Mesodermal cell (in vitro differentiated cells): ENCODE results near the gene SLITRK4.
A peak's percentile ranks its signal among the peaks of the same experiment; 100 is the strongest.

Experiments
- H3K27ac ChIP-seq: 2 replicates; pipeline ENCODE4 v1.7.0; 2013; ENCODE audit warnings: mild to moderate bottlenecking, low read depth, low read length, moderate library complexity; ENCODE audit not compliant: severe bottlenecking
- H3K36me3 ChIP-seq: 2 replicates; pipeline ENCODE4 v1.7.1; 2013; ENCODE audit warnings: mild to moderate bottlenecking, low read length, moderate library complexity; ENCODE audit not compliant: control insufficient read depth, insufficient read depth
- H3K4me1 ChIP-seq: one replicate; pipeline ENCODE4 v1.7.1; 2013; ENCODE audit warnings: mild to moderate bottlenecking, low read length; ENCODE audit not compliant: insufficient read depth, control insufficient read depth, poor library complexity, severe bottlenecking
- H3K4me3 ChIP-seq: 2 replicates; pipeline ENCODE4 v1.7.0; 2013; ENCODE audit warnings: low read length, control low read depth, mild to moderate bottlenecking; ENCODE audit not compliant: insufficient read depth, poor library complexity, severe bottlenecking; ENCODE audit errors: extremely low read depth
- H3K9me3 ChIP-seq: 2 replicates; pipeline ENCODE4 v1.7.1; 2013; ENCODE audit warnings: mild to moderate bottlenecking, low read length, moderate library complexity; ENCODE audit not compliant: control insufficient read depth
- WGBS, 2 experiments: methylation state at CpG; one replicate each; pipeline ENCODE4 v1.1.5; 2013; ENCODE audit warnings: missing lambda C conversion rate in 2 of 2; ENCODE audit not compliant: insufficient coverage in 2 of 2; 5-methylcytosine and 5-hydroxymethylcytosine counted together

Gene SLITRK4

DNA sequence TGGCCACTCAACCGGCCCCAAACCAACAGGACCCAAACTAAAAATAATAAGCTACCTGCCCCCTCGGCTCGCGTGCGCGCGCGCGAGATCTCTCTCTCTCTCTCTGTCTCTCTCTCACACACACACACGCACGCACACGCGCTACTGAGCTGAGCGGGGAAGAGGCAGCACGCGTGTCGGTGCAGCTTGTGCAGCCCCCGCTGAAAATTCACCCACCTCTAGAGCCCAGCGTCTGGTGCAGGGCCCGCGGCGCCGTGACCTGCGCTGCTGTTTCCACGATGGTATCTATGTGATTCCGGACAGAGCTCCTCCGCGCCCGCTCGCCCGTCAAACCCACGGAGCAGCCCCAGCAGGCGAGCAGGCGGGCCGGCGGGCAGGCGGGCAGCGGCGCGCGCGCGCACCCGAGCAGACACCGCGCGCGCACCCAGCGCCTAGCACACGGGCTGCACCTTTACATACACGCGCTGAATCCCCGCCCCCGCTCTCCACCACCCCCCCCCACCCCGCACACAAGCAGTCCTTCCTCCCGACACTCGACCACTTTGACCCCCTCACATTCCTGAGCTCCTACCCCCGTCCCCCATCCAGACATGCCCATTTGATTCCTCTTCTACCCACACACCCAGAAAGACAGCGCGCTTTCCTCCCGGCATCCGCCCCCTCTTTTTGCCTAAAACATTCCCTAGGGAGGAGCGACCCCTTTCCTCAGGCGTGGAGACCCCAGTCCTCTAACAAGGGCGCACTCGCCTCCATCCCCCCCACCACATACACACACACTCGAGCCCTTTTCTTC is 1.0 kb downstream of the SLITRK4 start:
- Histone ChIP-seq H3K9me3 (no peaks in the 10 kb centered on the region), H3K4me1 (peaks cover 2% of the 10 kb centered on the region), H3K4me3 (peak overlapping the region; percentile 39), H3K27ac (peak overlapping the region; percentile 16), H3K36me3 (no peaks in the 10 kb centered on the region)
- 12% methylated on average over 21 of the region's 67 CpGs; no CpG with 5 or more reads in 1 of the 2 experiments for WGBS, 2 experiments

- H3K9me3 ChIP-seq: no peaks in the 10 kb centered on the region
- peaks cover 2% of the 10 kb centered on the region for H3K4me1 ChIP-seq
- no CpG with 5 or more reads among the region's 26 CpGs for WGBS, 2 experiments
- peak overlapping the region; percentile 39 for H3K4me3 ChIP-seq
- H3K27ac ChIP-seq: no peak overlapping the region
- no peaks in the 10 kb centered on the region for H3K36me3 ChIP-seq
These were observed 1.6 kb downstream of the SLITRK4 start for GRCh38 chrX:143634309-143634662.

GRCh38 chrX:143633461-143634308 is 2.2 kb downstream of the SLITRK4 start:
- peak overlapping the region; percentile 39 for H3K4me3 ChIP-seq
- no peaks in the 10 kb centered on the region for H3K9me3 ChIP-seq
- H3K27ac ChIP-seq: no peak overlapping the region
- WGBS, 2 experiments: 4 to 7% methylated on average over 6 to 8 of the region's 64 CpGs
- peaks cover 2% of the 10 kb centered on the region for H3K4me1 ChIP-seq
- no peaks in the 10 kb centered on the region for H3K36me3 ChIP-seq

- Histone ChIP-seq H3K9me3 (no peaks in the 10 kb centered on the region), H3K36me3 (no peaks in the 10 kb centered on the region), H3K27ac (no peak overlapping the region), H3K4me3 (peak overlapping the region; percentile 39), H3K4me1 (peaks cover 2% of the 10 kb centered on the region)
- WGBS, 2 experiments: 60% methylated on average over 1 of the region's 7 CpGs; no CpG with 5 or more reads in 1 of the 2 experiments
These were observed 3.1 kb downstream of the SLITRK4 start for GRCh38 chrX:143632625-143633410.

DNA sequence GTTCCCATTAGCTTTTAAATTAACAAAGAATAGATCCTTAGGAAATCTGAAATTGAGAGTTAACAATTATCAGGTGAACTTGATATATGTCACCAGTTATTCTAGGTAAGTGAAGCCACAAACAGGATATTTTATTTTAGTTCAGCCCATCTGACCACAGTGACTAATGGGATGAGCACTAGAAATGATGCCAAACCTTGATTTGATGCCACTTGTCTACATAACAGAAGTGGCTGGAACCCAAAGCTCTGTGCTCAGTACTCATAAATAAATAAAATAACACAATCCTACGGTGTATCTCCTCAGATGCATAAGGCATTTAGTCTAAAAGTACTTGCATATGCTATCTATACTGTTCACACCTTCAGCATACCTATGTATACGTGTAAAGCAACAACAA is 12.2 kb downstream of the SLITRK4 start:
- Histone ChIP-seq H3K4me1 (no peaks in the 10 kb centered on the region), H3K4me3 (no peak overlapping the region), H3K27ac (no peak overlapping the region), H3K36me3 (no peaks in the 10 kb centered on the region), H3K9me3 (no peaks in the 10 kb centered on the region)
- 83% methylated on average over 1 of the region's 2 CpGs; no CpG with 5 or more reads in 1 of the 2 experiments for WGBS, 2 experiments

- no peak overlapping the region for H3K27ac ChIP-seq
- no peaks in the 10 kb centered on the region for H3K4me1 ChIP-seq
- H3K36me3 ChIP-seq: no peaks in the 10 kb centered on the region
- no peaks in the 10 kb centered on the region for H3K9me3 ChIP-seq
- no peak overlapping the region for H3K4me3 ChIP-seq
- no CpG with 5 or more reads among the region's 2 CpGs for WGBS, 2 experiments
These were observed 14.6 kb downstream of the SLITRK4 start for GRCh38 chrX:143621276-143621675.

DNA sequence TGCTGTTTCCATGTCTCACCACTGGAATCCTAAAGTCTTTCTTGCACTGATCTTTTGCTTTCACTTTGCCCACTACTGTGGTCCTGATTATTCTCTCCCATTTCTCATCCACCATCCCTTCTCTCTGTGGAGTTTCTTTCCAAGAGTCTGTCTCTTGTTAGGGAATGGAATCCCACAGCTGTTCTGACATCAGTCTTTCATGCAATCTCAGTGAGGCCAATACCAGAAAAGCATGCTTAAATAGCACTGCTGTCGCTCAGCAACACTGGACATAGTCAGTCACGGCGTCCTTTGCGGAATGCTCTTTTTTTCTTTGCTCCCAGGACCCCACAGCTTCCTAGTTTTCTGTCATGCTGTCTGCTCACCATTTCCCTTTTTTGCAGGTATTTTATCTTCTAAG is 20.1 kb downstream of the SLITRK4 start:
- no peaks in the 10 kb centered on the region for H3K9me3 ChIP-seq
- no peak overlapping the region for H3K4me3 ChIP-seq
- H3K27ac ChIP-seq: no peak overlapping the region
- no peaks in the 10 kb centered on the region for H3K36me3 ChIP-seq
- WGBS, 2 experiments: 73 to 80% methylated on average over 2 of the region's 4 CpGs
- H3K4me1 ChIP-seq: no peaks in the 10 kb centered on the region

DNA sequence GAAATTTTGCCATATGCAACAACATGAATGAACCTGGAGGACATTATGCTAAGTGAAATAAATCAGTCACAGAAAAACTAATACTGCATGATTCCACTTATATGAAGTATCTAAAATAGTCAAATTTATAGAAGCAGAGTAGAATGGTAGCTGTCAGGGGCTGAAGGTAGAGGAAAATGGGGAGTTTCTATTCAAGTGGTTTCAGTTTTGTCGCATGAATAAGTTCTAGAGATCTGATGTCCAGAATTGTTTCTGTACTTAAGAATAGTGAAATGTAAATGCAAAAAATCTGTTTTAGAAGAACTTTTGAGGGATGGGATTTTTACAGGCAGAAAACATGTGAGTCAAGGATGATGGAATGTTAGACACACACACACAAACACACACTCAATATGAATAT is 34.1 kb downstream of the SLITRK4 start:
- H3K36me3 ChIP-seq: no peaks in the 10 kb centered on the region
- no peaks in the 10 kb centered on the region for H3K9me3 ChIP-seq
- H3K27ac ChIP-seq: no peak overlapping the region
- WGBS, 2 experiments: 71% methylated on average over 1 of the region's 1 CpG; no CpG with 5 or more reads in 1 of the 2 experiments
- no peak overlapping the region for H3K4me3 ChIP-seq
- H3K4me1 ChIP-seq: no peaks in the 10 kb centered on the region

DNA sequence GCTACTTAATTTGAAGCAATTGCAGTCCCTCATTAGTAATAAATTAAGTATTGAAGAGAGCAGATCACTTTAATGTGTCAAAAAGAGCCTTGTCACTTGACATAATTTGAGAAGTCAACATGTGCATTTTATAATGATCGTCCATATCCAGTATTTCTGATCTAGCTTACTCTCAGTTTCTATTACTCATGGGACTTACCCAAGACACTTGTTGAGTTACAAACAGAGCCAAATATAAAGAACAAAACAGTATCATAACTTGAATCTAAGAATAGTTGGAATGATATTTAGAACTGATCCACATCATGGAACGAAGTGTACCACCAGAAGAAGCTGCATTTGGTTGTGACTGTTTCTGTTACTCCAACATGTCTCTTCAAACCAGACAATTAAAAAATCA is 54.7 kb downstream of the SLITRK4 start:
- peaks cover 2% of the 10 kb centered on the region for H3K4me1 ChIP-seq
- peaks cover 4% of the 10 kb centered on the region for H3K9me3 ChIP-seq
- H3K27ac ChIP-seq: no peak overlapping the region
- H3K36me3 ChIP-seq: no peaks in the 10 kb centered on the region
- WGBS, 2 experiments: no CpG with 5 or more reads among the region's 2 CpGs
- H3K4me3 ChIP-seq: no peak overlapping the region

- Histone ChIP-seq H3K9me3 (peaks cover 4% of the 10 kb centered on the region), H3K4me3 (no peak overlapping the region), H3K27ac (peak overlapping the region; percentile 74), H3K36me3 (no peaks in the 10 kb centered on the region), H3K4me1 (peaks cover 2% of the 10 kb centered on the region)
- WGBS, 2 experiments: 45 to 100% methylated on average over 2 of the region's 2 CpGs
These were observed 55.6 kb downstream of the SLITRK4 start for GRCh38 chrX:143580266-143580665.
